SK-N-SH treated with all-trans-retinoic acid at 6 μM for 48 hours (cell line): Measurements from ENCODE around the gene TSPO.

Experiments
- ARNTL ChIP-seq: fragments of 450-650 bp; formaldehyde crosslinking; IDR thresholded peaks from 2 replicates; pipeline ENCODE4 v1.5.0; 2020; ENCODE audit warnings: low read depth, mild to moderate bottlenecking, moderate library complexity, borderline replicate concordance
- BACH2 ChIP-seq: fragments of 250-450 bp; sonication (Bioruptor Pico); IDR thresholded peaks from 2 replicates; pipeline ENCODE4 v1.9.0; 2021; ENCODE audit warnings: mild to moderate bottlenecking, borderline replicate concordance
- CSDC2 ChIP-seq: fragments of 250-450 bp; sonication (Bioruptor Pico); IDR thresholded peaks from 2 replicates; pipeline ENCODE4 v1.5.0; 2020; ENCODE audit warnings: mild to moderate bottlenecking, moderate library complexity
- GLIS3 ChIP-seq: fragments of 250-450 bp; sonication (Bioruptor Pico); IDR thresholded peaks from 2 replicates; pipeline ENCODE4 v1.5.0; 2020; ENCODE audit warnings: mild to moderate bottlenecking, moderate library complexity
- ISL1 ChIP-seq: fragments of 250-450 bp; sonication (Bioruptor Pico); IDR thresholded peaks from 2 replicates; pipeline ENCODE4 v2.1.2; 2022; ENCODE audit warnings: mild to moderate bottlenecking, moderate library complexity
- RARB ChIP-seq: fragments of 250-450 bp; sonication (Bioruptor Pico); IDR thresholded peaks from 2 replicates; pipeline ENCODE4 v1.8.0; 2021; ENCODE audit warnings: mild to moderate bottlenecking, moderate library complexity
- TCF4 ChIP-seq: fragments of 250-450 bp; sonication (Bioruptor Pico); IDR thresholded peaks from 2 replicates; pipeline ENCODE4 v1.8.0; 2021; ENCODE audit warnings: mild to moderate bottlenecking, moderate library complexity, borderline replicate concordance
- ZFP30 ChIP-seq: fragments of 450-650 bp; formaldehyde crosslinking; IDR thresholded peaks from 2 replicates; pipeline ENCODE4 v1.5.0; 2022; ENCODE audit warnings: mild to moderate bottlenecking, moderate library complexity
- ZNF8 ChIP-seq: fragments of 450-650 bp; formaldehyde crosslinking; IDR thresholded peaks from 2 replicates; pipeline ENCODE4 v1.5.0; 2020; ENCODE audit warnings: mild to moderate bottlenecking, moderate library complexity
- TF ChIP-seq, protein P1 (sequence below): fragments of 250-450 bp; sonication (Bioruptor Pico); IDR thresholded peaks from 2 replicates; pipeline ENCODE4 v1.5.1; 2021; ENCODE audit warnings: mild to moderate bottlenecking, moderate library complexity
- TF ChIP-seq, protein P2 (sequence below): fragments of 250-450 bp; sonication (Bioruptor Pico); IDR thresholded peaks from 2 replicates; pipeline ENCODE4 v1.8.0; 2020; ENCODE audit warnings: mild to moderate bottlenecking, moderate library complexity, borderline replicate concordance
- TF ChIP-seq, protein P3 (sequence below): fragments of 250-450 bp; sonication (Bioruptor Pico); IDR thresholded peaks from 2 replicates; pipeline ENCODE4 v1.5.0; 2020; ENCODE audit warnings: mild to moderate bottlenecking, moderate library complexity
- TF ChIP-seq, protein P4 (sequence below): fragments of 250-450 bp; sonication (Bioruptor Pico); IDR thresholded peaks from 2 replicates; pipeline ENCODE4 v1.8.0; 2021; ENCODE audit warnings: low read depth, mild to moderate bottlenecking, moderate library complexity, borderline replicate concordance

DNA sequence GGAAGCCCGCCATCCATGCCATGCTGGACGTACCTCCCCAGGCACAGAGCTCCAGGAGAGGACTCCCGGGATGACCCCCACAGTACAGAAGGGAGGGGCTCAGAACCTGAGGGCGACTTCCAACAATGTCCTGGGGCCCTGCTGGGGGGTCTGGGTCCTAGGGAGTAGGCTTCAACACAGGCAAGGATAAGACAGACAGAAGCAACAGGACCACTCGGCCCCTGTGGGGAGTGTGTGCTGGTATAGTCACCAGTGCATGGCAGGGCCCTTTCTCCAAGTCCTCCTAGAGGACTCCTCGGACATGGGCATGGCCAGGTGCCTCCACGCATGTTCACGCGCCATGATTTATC lies 18.7 kb downstream of the TSPO start:
- TF ChIP-seq TCF4 (CRISPR knock-in tag) (no peak), ARNTL (no peak), ZNF8 (CRISPR knock-in tag) (no peak), GLIS3 (CRISPR knock-in tag) (no peak), BACH2 (CRISPR knock-in tag) (no peak), RARB (CRISPR knock-in tag) (no peak), ISL1 (CRISPR knock-in tag) (no peak), ZFP30 (no peak), CSDC2 (CRISPR knock-in tag) (no peak)
- TF ChIP-seq, protein P1, sequence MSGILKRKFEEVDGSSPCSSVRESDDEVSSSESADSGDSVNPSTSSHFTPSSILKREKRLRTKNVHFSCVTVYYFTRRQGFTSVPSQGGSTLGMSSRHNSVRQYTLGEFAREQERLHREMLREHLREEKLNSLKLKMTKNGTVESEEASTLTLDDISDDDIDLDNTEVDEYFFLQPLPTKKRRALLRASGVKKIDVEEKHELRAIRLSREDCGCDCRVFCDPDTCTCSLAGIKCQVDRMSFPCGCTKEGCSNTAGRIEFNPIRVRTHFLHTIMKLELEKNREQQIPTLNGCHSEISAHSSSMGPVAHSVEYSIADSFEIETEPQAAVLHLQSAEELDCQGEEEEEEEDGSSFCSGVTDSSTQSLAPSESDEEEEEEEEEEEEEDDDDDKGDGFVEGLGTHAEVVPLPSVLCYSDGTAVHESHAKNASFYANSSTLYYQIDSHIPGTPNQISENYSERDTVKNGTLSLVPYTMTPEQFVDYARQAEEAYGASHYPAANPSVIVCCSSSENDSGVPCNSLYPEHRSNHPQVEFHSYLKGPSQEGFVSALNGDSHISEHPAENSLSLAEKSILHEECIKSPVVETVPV (CRISPR knock-in tag): no peak
- TF ChIP-seq, protein P2, sequence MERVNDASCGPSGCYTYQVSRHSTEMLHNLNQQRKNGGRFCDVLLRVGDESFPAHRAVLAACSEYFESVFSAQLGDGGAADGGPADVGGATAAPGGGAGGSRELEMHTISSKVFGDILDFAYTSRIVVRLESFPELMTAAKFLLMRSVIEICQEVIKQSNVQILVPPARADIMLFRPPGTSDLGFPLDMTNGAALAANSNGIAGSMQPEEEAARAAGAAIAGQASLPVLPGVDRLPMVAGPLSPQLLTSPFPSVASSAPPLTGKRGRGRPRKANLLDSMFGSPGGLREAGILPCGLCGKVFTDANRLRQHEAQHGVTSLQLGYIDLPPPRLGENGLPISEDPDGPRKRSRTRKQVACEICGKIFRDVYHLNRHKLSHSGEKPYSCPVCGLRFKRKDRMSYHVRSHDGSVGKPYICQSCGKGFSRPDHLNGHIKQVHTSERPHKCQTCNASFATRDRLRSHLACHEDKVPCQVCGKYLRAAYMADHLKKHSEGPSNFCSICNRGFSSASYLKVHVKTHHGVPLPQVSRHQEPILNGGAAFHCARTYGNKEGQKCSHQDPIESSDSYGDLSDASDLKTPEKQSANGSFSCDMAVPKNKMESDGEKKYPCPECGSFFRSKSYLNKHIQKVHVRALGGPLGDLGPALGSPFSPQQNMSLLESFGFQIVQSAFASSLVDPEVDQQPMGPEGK (CRISPR knock-in tag): no peak
- TF ChIP-seq, protein P3, sequence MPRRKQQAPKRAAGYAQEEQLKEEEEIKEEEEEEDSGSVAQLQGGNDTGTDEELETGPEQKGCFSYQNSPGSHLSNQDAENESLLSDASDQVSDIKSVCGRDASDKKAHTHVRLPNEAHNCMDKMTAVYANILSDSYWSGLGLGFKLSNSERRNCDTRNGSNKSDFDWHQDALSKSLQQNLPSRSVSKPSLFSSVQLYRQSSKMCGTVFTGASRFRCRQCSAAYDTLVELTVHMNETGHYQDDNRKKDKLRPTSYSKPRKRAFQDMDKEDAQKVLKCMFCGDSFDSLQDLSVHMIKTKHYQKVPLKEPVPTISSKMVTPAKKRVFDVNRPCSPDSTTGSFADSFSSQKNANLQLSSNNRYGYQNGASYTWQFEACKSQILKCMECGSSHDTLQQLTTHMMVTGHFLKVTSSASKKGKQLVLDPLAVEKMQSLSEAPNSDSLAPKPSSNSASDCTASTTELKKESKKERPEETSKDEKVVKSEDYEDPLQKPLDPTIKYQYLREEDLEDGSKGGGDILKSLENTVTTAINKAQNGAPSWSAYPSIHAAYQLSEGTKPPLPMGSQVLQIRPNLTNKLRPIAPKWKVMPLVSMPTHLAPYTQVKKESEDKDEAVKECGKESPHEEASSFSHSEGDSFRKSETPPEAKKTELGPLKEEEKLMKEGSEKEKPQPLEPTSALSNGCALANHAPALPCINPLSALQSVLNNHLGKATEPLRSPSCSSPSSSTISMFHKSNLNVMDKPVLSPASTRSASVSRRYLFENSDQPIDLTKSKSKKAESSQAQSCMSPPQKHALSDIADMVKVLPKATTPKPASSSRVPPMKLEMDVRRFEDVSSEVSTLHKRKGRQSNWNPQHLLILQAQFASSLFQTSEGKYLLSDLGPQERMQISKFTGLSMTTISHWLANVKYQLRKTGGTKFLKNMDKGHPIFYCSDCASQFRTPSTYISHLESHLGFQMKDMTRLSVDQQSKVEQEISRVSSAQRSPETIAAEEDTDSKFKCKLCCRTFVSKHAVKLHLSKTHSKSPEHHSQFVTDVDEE (CRISPR knock-in tag): no peak
- TF ChIP-seq, protein P4, sequence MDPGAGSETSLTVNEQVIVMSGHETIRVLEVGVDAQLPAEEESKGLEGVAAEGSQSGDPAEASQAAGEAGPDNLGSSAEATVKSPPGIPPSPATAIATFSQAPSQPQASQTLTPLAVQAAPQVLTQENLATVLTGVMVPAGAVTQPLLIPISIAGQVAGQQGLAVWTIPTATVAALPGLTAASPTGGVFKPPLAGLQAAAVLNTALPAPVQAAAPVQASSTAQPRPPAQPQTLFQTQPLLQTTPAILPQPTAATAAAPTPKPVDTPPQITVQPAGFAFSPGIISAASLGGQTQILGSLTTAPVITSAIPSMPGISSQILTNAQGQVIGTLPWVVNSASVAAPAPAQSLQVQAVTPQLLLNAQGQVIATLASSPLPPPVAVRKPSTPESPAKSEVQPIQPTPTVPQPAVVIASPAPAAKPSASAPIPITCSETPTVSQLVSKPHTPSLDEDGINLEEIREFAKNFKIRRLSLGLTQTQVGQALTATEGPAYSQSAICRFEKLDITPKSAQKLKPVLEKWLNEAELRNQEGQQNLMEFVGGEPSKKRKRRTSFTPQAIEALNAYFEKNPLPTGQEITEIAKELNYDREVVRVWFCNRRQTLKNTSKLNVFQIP: no peak
